Endothelial cell of umbilical vein (primary cell): ENCODE data around the gene CASKIN2. TPM values are rescaled to one million over a fixed set of nuclear protein-coding genes. Genes with fewer than 3 reads are reported as not detected.

Experiments used
- BruUV-seq: library from RNA; stranded (reverse); fragments of 400-500 nt; replicated peaks from 2 replicates; lab custom pipeline; 2021; lab: Mats Ljungman, UMichigan
- CTCF ChIA-PET: fragments of 300-600, 350-600 bp; sonication (Branson Sonifier 250); formaldehyde crosslinking; loops from one replicate; lab custom pipeline; 2021; ENCODE audit warnings: antibody characterized with exemption, inconsistent platforms; lab: Charles Lee
- POLR2A ChIA-PET: fragments of 300-600, 350-600 bp; sonication (Branson Sonifier 250); formaldehyde crosslinking; loops from one replicate; lab custom pipeline; 2021; ENCODE audit warnings: antibody characterized with exemption, inconsistent platforms; lab: Charles Lee
- DNase-seq: peaks from one replicate; pipeline ENCODE4 v3.0.0-alpha.2; 2011; ENCODE audit warnings: low read depth, low spot score
- FAIRE-seq: peaks from 2 replicates; lab custom pipeline; 2011; peaks lifted over from hg19 to GRCh38; lab: Jason Lieb, UNC
- H2AFZ ChIP-seq: 2 replicates; pipeline ENCODE4 v1.6.0; 2012; ENCODE audit warnings: low read depth, low read length, control low read depth, inconsistent platforms
- H3K27ac ChIP-seq: 2 replicates; pipeline ENCODE4 v1.5.1; 2011; ENCODE audit warnings: low read depth, mild to moderate bottlenecking, control low read depth, low read length, moderate library complexity; ENCODE audit not compliant: insufficient read depth
- H3K27me3 ChIP-seq, 2 experiments: 2 replicates each; pipeline versions ENCODE4 v1.6.0 to v1.6.1; 2011; ENCODE audit warnings: low read length in 2 of 2, mixed read lengths in 1 of 2; ENCODE audit not compliant: control insufficient read depth in 2 of 2, insufficient read depth in 2 of 2
- H3K36me3 ChIP-seq, 2 experiments: 2 replicates in 1 of 2; 3 replicates in 1 of 2; pipeline ENCODE4 v1.5.1; 2011; ENCODE audit warnings: low read length in 2 of 2, mild to moderate bottlenecking in 1 of 2, moderate library complexity in 1 of 2; ENCODE audit not compliant: control insufficient read depth in 2 of 2, insufficient read depth in 2 of 2; ENCODE audit errors: extremely low read depth in 1 of 2
- H3K4me1 ChIP-seq: 3 replicates; pipeline ENCODE4 v1.5.1; 2011; ENCODE audit warnings: mild to moderate bottlenecking, low read length; ENCODE audit not compliant: control insufficient read depth, insufficient read depth; ENCODE audit errors: extremely low read depth
- H3K4me2 ChIP-seq: 2 replicates; pipeline ENCODE4 v1.6.1; 2011; ENCODE audit warnings: low read length, control low read depth, mixed read lengths; ENCODE audit not compliant: insufficient read depth
- H3K4me3 ChIP-seq, 3 experiments: fragments of 200-600 bp in 1 of 3; sonication (generic), shearing (Covaris generic) in 1 of 3; replicated peaks in 1 of 3; 2 replicates each; pipeline ENCODE4 v1.5.1; 2011 to 2016; ENCODE audit warnings: control low read depth in 3 of 3, low read length in 3 of 3, mild to moderate bottlenecking in 2 of 3, inconsistent platforms in 1 of 3, low read depth in 1 of 3, moderate library complexity in 1 of 3; ENCODE audit not compliant: insufficient read depth in 1 of 3
- H3K79me2 ChIP-seq: 2 replicates; pipeline ENCODE4 v1.6.0; 2012; ENCODE audit warnings: low read length, inconsistent platforms; ENCODE audit not compliant: control insufficient read depth, insufficient read depth
- H3K9ac ChIP-seq: replicated peaks from 2 replicates; pipeline ENCODE3; 2011; ENCODE audit warnings: low read length, control low read depth; ENCODE audit not compliant: insufficient read depth; ENCODE audit errors: extremely low read depth
- H3K9me1 ChIP-seq: replicated peaks from 3 replicates; pipeline ENCODE4 v1.6.0; 2011; ENCODE audit warnings: mild to moderate bottlenecking, low read length; ENCODE audit not compliant: control insufficient read depth, insufficient read depth; ENCODE audit errors: extremely low read depth
- H3K9me3 ChIP-seq: replicated peaks from 2 replicates; pipeline ENCODE4 v1.5.1; 2012; ENCODE audit warnings: low read length, inconsistent platforms; ENCODE audit not compliant: control insufficient read depth, insufficient read depth
- H4K20me1 ChIP-seq: replicated peaks from 2 replicates; pipeline ENCODE3; 2011; ENCODE audit warnings: mild to moderate bottlenecking, low read length; ENCODE audit not compliant: control insufficient read depth, insufficient read depth; ENCODE audit errors: extremely low read depth
- CTCF ChIP-seq, 2 donors: IDR thresholded peaks; 1 replicate in 1 of 2; 2 replicates in 1 of 2; pipeline ENCODE4 v1.5.1; 2011; ENCODE audit warnings: low read length in 2 of 2, mild to moderate bottlenecking in 2 of 2, moderate library complexity in 2 of 2, control low read depth in 1 of 2, inconsistent platforms in 1 of 2, low read depth in 1 of 2; ENCODE audit not compliant: insufficient read depth in 1 of 2; ENCODE audit errors: extremely low read depth in 1 of 2
- EZH2 ChIP-seq: IDR thresholded peaks from 2 replicates; pipeline ENCODE4 v1.6.1; 2012; ENCODE audit warnings: borderline replicate concordance, low read depth, mild to moderate bottlenecking, moderate library complexity, low read length, inconsistent platforms; ENCODE audit not compliant: severe bottlenecking
- FOS ChIP-seq: IDR thresholded peaks from 2 replicates; pipeline ENCODE4 v1.6.1; 2011; ENCODE audit warnings: mild to moderate bottlenecking, low read length, moderate library complexity, borderline replicate concordance; ENCODE audit not compliant: insufficient read depth
- GATA2 ChIP-seq: IDR thresholded peaks from 2 replicates; pipeline ENCODE4 v1.7.0; 2011; ENCODE audit warnings: low read depth, mild to moderate bottlenecking, moderate library complexity, mixed read lengths, low read length; ENCODE audit not compliant: insufficient read length, insufficient read depth
- JUN ChIP-seq: IDR thresholded peaks from 2 replicates; pipeline ENCODE4 v1.6.1; 2011; ENCODE audit warnings: borderline replicate concordance, low read depth; ENCODE audit not compliant: insufficient read length, insufficient read depth
- MAX ChIP-seq: IDR thresholded peaks from 2 replicates; pipeline ENCODE4 v1.6.1; 2011; ENCODE audit not compliant: insufficient read depth, insufficient read length
- MYC ChIP-seq: IDR thresholded peaks from one replicate; pipeline ENCODE4 v1.6.1; 2011; ENCODE audit warnings: mild to moderate bottlenecking, low read depth, low read length
- POLR2A ChIP-seq: IDR thresholded peaks from 2 replicates; pipeline ENCODE4 v1.6.1; 2012; ENCODE audit warnings: low read depth, mild to moderate bottlenecking, control low read depth, low read length
- POLR2AphosphoS5 ChIP-seq: IDR thresholded peaks from 2 replicates; pipeline ENCODE4 v1.6.1; 2012; ENCODE audit warnings: low read depth, mild to moderate bottlenecking, control low read depth, low read length, moderate library complexity; ENCODE audit not compliant: insufficient read depth
- dilution Hi-C: fragments of 300-500 bp; cut with MboI; formaldehyde crosslinking; loops from one replicate; pipeline ENCODE4 v1.15.0; 2019; ENCODE audit warnings: low sequenced_read_pairs; ENCODE audit not compliant: extremely low pct_ligation_motif_present
- intact Hi-C: fragments of 100-400 bp; cut with micrococcal nuclease; formaldehyde crosslinking; loops from one replicate; pipeline ENCODE4 v1.10.0; 2022
- polyA plus RNA-seq, 4 experiments: library from polyadenylated mRNA; depleted of rRNA in 3 of 4; stranded (reverse) in 3 of 4; unstranded in 1 of 4; fragments of >200 nt; gene quantifications; 2 replicates each; pipeline versions ENCODE4 v1.2.1 to v1.2.3, GENCODE V29; 2011 to 2012; ENCODE audit warnings: missing spikeins in 1 of 4
- total RNA-seq: library from RNA; stranded (reverse); gene quantifications from 2 replicates; pipeline ENCODE4 v1.2.3, GENCODE V29; 2021

The CASKIN2 gene
- total and polyA plus RNA-seq, 2 donors (not counting 3 experiments of a cell fraction or from before 2014, with no cell fraction given) = 13.0 to 37.6 TPM

- H3K4me2 ChIP-seq = no peak overlapping the region
- H3K27ac ChIP-seq = no peak overlapping the region
- BruUV-seq = no TSS peak
- no peak overlapping the region for H3K9ac ChIP-seq
- intact Hi-C loops = no loop called here
- FAIRE-seq (no peak), DNase-seq (no peak)
- no peak overlapping the region for H2AFZ ChIP-seq
- no peaks in the 10 kb centered on the region for H3K9me3 ChIP-seq
- no peak overlapping the region for H3K4me3 ChIP-seq
- H3K4me1 ChIP-seq = peaks cover 13% of the 10 kb centered on the region
- H3K9me1 ChIP-seq = no peaks in the 10 kb centered on the region
- H4K20me1 ChIP-seq = no peaks in the 10 kb centered on the region
- no peaks in the 10 kb centered on the region for H3K36me3 ChIP-seq
- ChIA-PET CTCF (interaction anchor here (0.7 to 1.4 kb wide), 2 partner anchors 20 to 42 kb away, joined by 3 read pairs; no protein-coding TSS in a partner anchor), POLR2A (interaction anchor here (1.3 kb wide), 1 partner anchor 10 kb away, joined by 3 read pairs; no protein-coding TSS in a partner anchor)
- dilution Hi-C loops = no loop called here
- TF ChIP-seq MYC (no peak), EZH2 (no peak), JUN (no peak), GATA2 (no peak), POLR2AphosphoS5 (no peak), CTCF (IDR thresholded peaks at IDR 0.05; ENCODE audit: extremely low read depth in 1 of 2, insufficient read depth in 1 of 2, low read depth in 1 of 2, low read length in 2 of 2) (no peak), POLR2A (no peak), MAX (no peak), FOS (no peak)
- H3K27me3 ChIP-seq = no peaks in the 10 kb centered on the region
- H3K79me2 ChIP-seq = peaks cover 9% of the 10 kb centered on the region
These were observed 61.1 kb downstream of the CASKIN2 start for GRCh38 chr17:75454193-75454592.
